Erythroblast (primary cell): Measurements from ENCODE around the gene FNDC3A.

Experiments
- GATA1 ChIP-seq: IDR thresholded peaks from 2 replicates; pipeline ENCODE4 v1.6.1; 2011; ENCODE audit warnings: low read depth, mild to moderate bottlenecking, control low read depth, low read length, moderate library complexity
- POLR2A ChIP-seq: IDR thresholded peaks from 2 replicates; pipeline ENCODE4 v1.6.1; 2011; ENCODE audit warnings: mild to moderate bottlenecking, low read length

- TF ChIP-seq POLR2A (no peak), GATA1 (no peak)
Observed at GRCh38 chr13:49164712-49165111, 189.0 kb downstream of the FNDC3A start.
